Esophagus muscularis mucosa (tissue), 4 donors: ENCODE data around the gene ADGRV1.

Source experiments
- CTCF ChIP-seq, 3 experiments: fragments of 200-600 bp in 2 of 3; fragments of 450-650 bp in 1 of 3; sonication (generic) in 2 of 3; IDR thresholded peaks; one replicate each; pipeline ENCODE4 v1.5.1; 2017 to 2019; ENCODE audit warnings: antibody characterized with exemption in 3 of 3, mild to moderate bottlenecking in 2 of 3, moderate library complexity in 1 of 3
- EP300 ChIP-seq: sonication (generic); formaldehyde crosslinking; IDR thresholded peaks from one replicate; pipeline ENCODE4 v1.6.1; 2017; ENCODE audit warnings: antibody characterized with exemption
- POLR2A ChIP-seq: fragments of 450-650 bp; IDR thresholded peaks from one replicate; pipeline ENCODE4 v1.6.1; 2017; ENCODE audit warnings: antibody characterized with exemption, moderate library complexity, mild to moderate bottlenecking, low read depth
- POLR2AphosphoS5 ChIP-seq, 2 donors: sonication (generic); formaldehyde crosslinking; IDR thresholded peaks; one replicate each; pipeline ENCODE4 v1.6.1; 2017; ENCODE audit warnings: antibody characterized with exemption in 2 of 2

GRCh38 chr5:90613459-90613858 lies 54.9 kb downstream of the ADGRV1 start:
- no peak for TF ChIP-seq POLR2A
- TF ChIP-seq CTCF (IDR thresholded peaks at IDR 0.05) = no peak
- no peak for TF ChIP-seq POLR2AphosphoS5 (IDR thresholded peaks at IDR 0.05)
- TF ChIP-seq EP300 = no peak
